ENCODE measurements around the gene ZNF497.
A peak's percentile ranks its signal among the peaks of the same experiment; 100 is the strongest.
"Not testable (repeated sequence)": the region's sequence is repeated elsewhere in the genome, so short reads cannot be mapped to it uniquely, and the experiment has no call there.

ZNF497 gene

DNA sequence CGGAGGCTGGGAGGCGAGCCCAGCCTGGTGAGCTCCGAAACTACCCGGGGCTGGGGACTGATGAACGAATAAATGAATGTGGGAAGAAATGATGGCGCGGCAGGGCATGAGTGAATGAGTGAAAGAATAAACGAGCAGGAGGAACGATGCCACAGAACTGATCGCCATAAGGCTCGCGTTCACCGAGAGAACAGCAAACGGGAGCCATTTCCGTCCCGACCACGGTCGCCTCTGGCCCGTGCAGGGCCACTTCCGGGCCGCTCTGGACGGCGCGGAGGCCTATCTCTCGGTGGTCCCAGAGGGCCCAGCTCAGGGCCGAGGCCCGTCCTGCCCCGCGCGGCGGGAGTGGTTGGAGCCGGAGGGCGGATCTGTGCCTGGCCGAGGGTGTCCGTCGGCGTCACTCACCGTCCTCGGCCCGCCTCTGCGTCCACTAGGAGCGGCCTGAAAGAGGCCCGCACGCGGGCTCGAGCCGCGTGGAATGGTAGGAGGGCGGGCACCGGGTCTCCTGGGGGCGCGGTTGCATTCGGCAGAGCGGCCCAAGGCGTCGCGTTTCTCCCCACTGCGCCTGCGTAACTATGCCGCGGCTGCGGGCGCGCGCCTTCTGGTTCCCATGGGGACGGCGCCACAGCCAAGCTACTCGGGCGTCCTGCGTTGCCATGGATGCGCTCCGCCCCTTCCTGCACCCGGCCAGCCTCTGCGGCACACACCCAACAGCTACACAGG, at the start of gene ZNF497:
TSS of gene ZNF497 (minus strand) at position 480 of the 723 bp plus-strand sequence. CDS start 5,116 bp downstream, outside the sequence.
- Histone ChIP-seq H3K9me3 (ENCODE audit: control insufficient read depth, insufficient read depth, low read length) (no peaks in the 10 kb centered on the region), H3K4me3 (ENCODE audit: low read depth, low read length) (peak within 1 kb of the TSS; percentile 98), H3K4me1 (ENCODE audit: control insufficient read depth, insufficient read depth, low read length) (no peaks in the 10 kb centered on the region), H3K27me3 (ENCODE audit: control insufficient read depth, insufficient read depth, low read length) (no peaks in the 10 kb centered on the region), H3K9ac (ENCODE audit: low read depth, low read length) (peak within 1 kb of the TSS; percentile 91), H3K36me3 (ENCODE audit: control insufficient read depth, insufficient read depth, low read length) (no peaks in the 10 kb centered on the region)

- peak overlapping the region; percentile 65 for H3K9ac ChIP-seq (ENCODE audit: low read depth, low read length)
- peaks cover 10% of the 10 kb centered on the region for H3K27me3 ChIP-seq (ENCODE audit: control insufficient read depth, insufficient read depth, low read length)
- H3K36me3 ChIP-seq (ENCODE audit: control insufficient read depth, insufficient read depth, low read length): no peaks in the 10 kb centered on the region
- H3K4me3 ChIP-seq (ENCODE audit: low read depth, low read length): peak overlapping the region; percentile 94
- H3K4me1 ChIP-seq (ENCODE audit: control insufficient read depth, insufficient read depth, low read length): no peaks in the 10 kb centered on the region
- no peaks in the 10 kb centered on the region for H3K9me3 ChIP-seq (ENCODE audit: control insufficient read depth, insufficient read depth, low read length)
Observed at GRCh38 chr19:58409010-58409790, 46.6 kb upstream of the ZNF497 start.

DNA sequence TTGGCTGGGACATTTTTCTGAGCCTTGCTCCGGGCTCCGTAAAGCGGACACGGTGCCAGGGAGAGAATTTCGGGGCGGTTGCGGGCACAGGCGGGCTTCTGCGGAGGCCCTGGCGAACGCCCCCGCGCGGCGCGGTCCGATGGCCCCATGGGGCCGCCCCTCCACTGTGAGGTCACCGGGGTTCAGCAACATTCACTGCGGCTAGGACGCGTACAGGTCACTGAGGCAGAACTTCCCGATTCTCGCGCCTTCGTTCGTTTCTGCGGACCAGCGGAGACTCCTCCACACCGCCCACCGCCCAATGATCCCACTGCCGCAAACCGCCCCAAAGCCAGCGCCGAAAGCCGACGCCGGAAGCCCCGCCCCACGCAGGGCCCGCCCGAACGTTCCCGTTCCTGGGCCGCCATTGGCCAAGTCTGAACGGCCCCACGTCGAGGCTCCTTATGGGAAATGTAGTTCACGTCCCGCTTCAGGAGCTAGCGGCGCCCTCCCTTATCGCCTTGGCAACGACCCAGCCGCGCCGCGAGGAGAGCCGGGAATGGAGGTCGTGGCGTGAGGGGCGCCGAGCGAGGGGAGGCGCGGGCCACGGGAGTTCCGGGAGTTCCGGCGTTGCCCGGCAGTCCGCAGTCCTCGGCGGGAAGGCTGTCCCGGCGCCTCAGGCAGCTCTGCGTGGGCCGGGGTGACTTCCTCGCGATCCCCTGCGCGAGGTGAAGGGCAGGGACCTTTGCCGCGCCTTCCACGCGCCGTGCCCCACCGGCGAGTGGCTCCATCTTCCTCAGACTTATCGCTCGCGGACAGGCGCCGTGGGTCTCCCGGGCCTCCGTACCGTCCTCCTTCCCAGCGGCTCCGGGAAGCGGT, 45.8 kb upstream of the ZNF497 start, which contains the start of gene ZNF584:
TSS of gene ZNF584 (plus strand) at position 498 of the 858 bp plus-strand sequence. CDS start 499 bp downstream, outside the sequence.
- Histone ChIP-seq H3K27me3 (ENCODE audit: control insufficient read depth, insufficient read depth, low read length) (peaks cover 10% of the 10 kb centered on the region), H3K36me3 (ENCODE audit: control insufficient read depth, insufficient read depth, low read length) (no peaks in the 10 kb centered on the region), H3K9ac (ENCODE audit: low read depth, low read length) (peak within 1 kb of the TSS; percentile 91), H3K4me3 (ENCODE audit: low read depth, low read length) (peak within 1 kb of the TSS; percentile 94), H3K4me1 (ENCODE audit: control insufficient read depth, insufficient read depth, low read length) (no peaks in the 10 kb centered on the region), H3K9me3 (ENCODE audit: control insufficient read depth, insufficient read depth, low read length) (no peaks in the 10 kb centered on the region)

DNA sequence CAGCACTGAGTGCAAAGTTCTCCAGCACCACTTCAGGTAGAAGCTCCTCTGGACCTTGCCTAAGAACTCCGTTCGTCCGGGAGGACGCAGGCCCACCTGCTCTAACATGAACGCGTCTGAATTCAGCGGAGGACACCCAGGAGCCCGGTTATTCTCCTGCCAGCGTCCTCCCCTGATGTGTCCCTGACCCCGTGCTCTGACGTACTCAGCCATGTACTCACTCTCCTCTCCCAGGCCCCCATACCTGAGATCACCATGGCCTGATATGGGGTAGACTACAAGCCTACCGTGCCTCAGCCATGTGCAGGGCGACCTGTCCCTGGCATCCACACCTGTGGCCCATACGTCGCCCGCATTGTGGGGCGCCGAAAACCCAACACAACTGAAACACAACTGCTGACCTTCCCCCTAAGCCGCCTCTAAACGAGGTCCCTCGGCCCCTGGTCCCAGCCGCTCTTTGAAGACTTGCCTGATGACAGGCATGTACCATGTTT, 45.2 kb upstream of the ZNF497 start:
- Histone ChIP-seq H3K4me1 (ENCODE audit: control insufficient read depth, insufficient read depth, low read length) (no peaks in the 10 kb centered on the region), H3K9me3 (ENCODE audit: control insufficient read depth, insufficient read depth, low read length) (no peaks in the 10 kb centered on the region), H3K27me3 (ENCODE audit: control insufficient read depth, insufficient read depth, low read length) (peaks cover 10% of the 10 kb centered on the region), H3K36me3 (ENCODE audit: control insufficient read depth, insufficient read depth, low read length) (no peaks in the 10 kb centered on the region), H3K4me3 (ENCODE audit: low read depth, low read length) (peak overlapping the region; percentile 94), H3K9ac (ENCODE audit: low read depth, low read length) (peak overlapping the region; percentile 91)

GRCh38 chr19:58406818-58407657, 44.5 kb upstream of the ZNF497 start:
- Histone ChIP-seq H3K4me1 (ENCODE audit: control insufficient read depth, insufficient read depth, low read length) (no peaks in the 10 kb centered on the region), H3K36me3 (ENCODE audit: control insufficient read depth, insufficient read depth, low read length) (no peaks in the 10 kb centered on the region), H3K4me3 (ENCODE audit: low read depth, low read length) (peak overlapping the region; percentile 94), H3K9me3 (ENCODE audit: control insufficient read depth, insufficient read depth, low read length) (no peaks in the 10 kb centered on the region), H3K9ac (ENCODE audit: low read depth, low read length) (peak overlapping the region; percentile 91), H3K27me3 (ENCODE audit: control insufficient read depth, insufficient read depth, low read length) (peaks cover 10% of the 10 kb centered on the region)

- H3K9me3 ChIP-seq (ENCODE audit: control insufficient read depth, insufficient read depth, low read length); H3K4me1 ChIP-seq (ENCODE audit: control insufficient read depth, insufficient read depth, low read length); H3K27me3 ChIP-seq (ENCODE audit: control insufficient read depth, insufficient read depth, low read length); H3K9ac ChIP-seq (ENCODE audit: low read depth, low read length); H3K4me3 ChIP-seq (ENCODE audit: low read depth, low read length); H3K36me3 ChIP-seq (ENCODE audit: control insufficient read depth, insufficient read depth, low read length): not testable (repeated sequence)
Observed at GRCh38 chr19:58403920-58404478, 41.4 kb upstream of the ZNF497 start.

GRCh38 chr19:58401840-58402421, 39.4 kb upstream of the ZNF497 start:
- Histone ChIP-seq H3K36me3 (ENCODE audit: control insufficient read depth, insufficient read depth, low read length) (no peaks in the 10 kb centered on the region), H3K9ac (ENCODE audit: low read depth, low read length) (no peak overlapping the region), H3K27me3 (ENCODE audit: control insufficient read depth, insufficient read depth, low read length) (peaks cover 17% of the 10 kb centered on the region), H3K9me3 (ENCODE audit: control insufficient read depth, insufficient read depth, low read length) (no peaks in the 10 kb centered on the region), H3K4me3 (ENCODE audit: low read depth, low read length) (peak overlapping the region; percentile 84), H3K4me1 (ENCODE audit: control insufficient read depth, insufficient read depth, low read length) (peaks cover 2% of the 10 kb centered on the region)

- peaks cover 20% of the 10 kb centered on the region for H3K27me3 ChIP-seq (ENCODE audit: control insufficient read depth, insufficient read depth, low read length)
- H3K4me1 ChIP-seq (ENCODE audit: control insufficient read depth, insufficient read depth, low read length): peaks cover 2% of the 10 kb centered on the region
- peak overlapping the region; percentile 76 for H3K9ac ChIP-seq (ENCODE audit: low read depth, low read length)
- H3K9me3 ChIP-seq (ENCODE audit: control insufficient read depth, insufficient read depth, low read length): no peaks in the 10 kb centered on the region
- H3K36me3 ChIP-seq (ENCODE audit: control insufficient read depth, insufficient read depth, low read length): no peaks in the 10 kb centered on the region
- peak overlapping the region; percentile 84 for H3K4me3 ChIP-seq (ENCODE audit: low read depth, low read length)
Observed at GRCh38 chr19:58400916-58401839, 38.6 kb upstream of the ZNF497 start.

GRCh38 chr19:58400316-58400915, 37.9 kb upstream of the ZNF497 start:
- Histone ChIP-seq H3K4me1 (ENCODE audit: control insufficient read depth, insufficient read depth, low read length) (peaks cover 2% of the 10 kb centered on the region), H3K36me3 (ENCODE audit: control insufficient read depth, insufficient read depth, low read length) (no peaks in the 10 kb centered on the region), H3K9me3 (ENCODE audit: control insufficient read depth, insufficient read depth, low read length) (no peaks in the 10 kb centered on the region), H3K4me3 (ENCODE audit: low read depth, low read length) (peak overlapping the region; percentile 74), H3K9ac (ENCODE audit: low read depth, low read length) (peak overlapping the region; percentile 76), H3K27me3 (ENCODE audit: control insufficient read depth, insufficient read depth, low read length) (peaks cover 20% of the 10 kb centered on the region)

Measured in iPS-15b (cell line).